Liver (tissue), 3 donors: ENCODE results near the gene KCNJ4.

ENCODE experiments used
- GABPA ChIP-seq, 2 donors: IDR thresholded peaks in 1 of 2; conservative IDR thresholded peaks in 1 of 2; 2 replicates each; pipeline ENCODE4 v1.6.1; 2016; ENCODE audit warnings: antibody characterized with exemption in 2 of 2, mild to moderate bottlenecking in 1 of 2, moderate library complexity in 1 of 2
- RAD21 ChIP-seq, 2 donors: IDR thresholded peaks; 2 replicates each; pipeline ENCODE4 v1.6.1; 2016; ENCODE audit warnings: antibody characterized with exemption in 2 of 2, mild to moderate bottlenecking in 2 of 2
- TAF1 ChIP-seq: conservative IDR thresholded peaks from 2 replicates; pipeline ENCODE4 v1.6.1; 2016; ENCODE audit warnings: antibody characterized with exemption, mild to moderate bottlenecking
- TF ChIP-seq, protein P1 (sequence below): fragments of 150-350 bp; IDR thresholded peaks from 2 replicates; pipeline ENCODE4 v1.5.1; 2017; ENCODE audit warnings: improper control_type of control experiment, low read depth, low read length; ENCODE audit not compliant: missing input control
- donor health status: healthy.
- donor health status: healthy.

DNA sequence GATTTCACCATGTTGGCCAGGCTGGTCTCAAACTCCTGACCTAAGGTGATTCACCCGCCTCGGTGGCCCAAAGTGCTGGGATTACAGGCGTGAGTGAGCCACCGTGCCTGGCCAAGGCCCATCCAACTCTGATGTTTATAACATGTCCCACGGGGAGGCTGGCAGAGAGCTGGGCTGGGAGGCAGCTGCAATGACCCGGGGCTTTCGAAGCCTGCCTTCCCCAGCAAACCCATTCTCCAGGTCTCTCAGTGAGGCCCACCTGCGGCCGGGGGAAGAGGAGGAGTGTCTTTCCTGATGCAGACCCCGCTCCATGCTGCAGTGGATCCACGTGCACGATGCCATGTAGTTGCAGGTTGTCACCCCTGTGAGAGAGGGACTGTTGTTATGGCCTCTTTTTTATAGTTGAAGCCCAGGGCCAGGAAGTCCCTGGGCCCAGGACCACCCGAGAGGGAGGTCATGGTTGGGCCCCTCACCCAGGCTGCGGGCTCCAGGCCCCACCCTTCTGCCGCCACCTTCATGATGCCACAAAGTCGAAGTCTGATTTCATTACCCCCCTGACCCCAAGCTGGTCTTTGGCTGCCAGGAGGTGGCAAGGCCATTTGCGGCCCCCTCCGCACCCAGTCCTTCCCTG lies 38.3 kb downstream of the KCNJ4 start:
- TF ChIP-seq, protein P1, sequence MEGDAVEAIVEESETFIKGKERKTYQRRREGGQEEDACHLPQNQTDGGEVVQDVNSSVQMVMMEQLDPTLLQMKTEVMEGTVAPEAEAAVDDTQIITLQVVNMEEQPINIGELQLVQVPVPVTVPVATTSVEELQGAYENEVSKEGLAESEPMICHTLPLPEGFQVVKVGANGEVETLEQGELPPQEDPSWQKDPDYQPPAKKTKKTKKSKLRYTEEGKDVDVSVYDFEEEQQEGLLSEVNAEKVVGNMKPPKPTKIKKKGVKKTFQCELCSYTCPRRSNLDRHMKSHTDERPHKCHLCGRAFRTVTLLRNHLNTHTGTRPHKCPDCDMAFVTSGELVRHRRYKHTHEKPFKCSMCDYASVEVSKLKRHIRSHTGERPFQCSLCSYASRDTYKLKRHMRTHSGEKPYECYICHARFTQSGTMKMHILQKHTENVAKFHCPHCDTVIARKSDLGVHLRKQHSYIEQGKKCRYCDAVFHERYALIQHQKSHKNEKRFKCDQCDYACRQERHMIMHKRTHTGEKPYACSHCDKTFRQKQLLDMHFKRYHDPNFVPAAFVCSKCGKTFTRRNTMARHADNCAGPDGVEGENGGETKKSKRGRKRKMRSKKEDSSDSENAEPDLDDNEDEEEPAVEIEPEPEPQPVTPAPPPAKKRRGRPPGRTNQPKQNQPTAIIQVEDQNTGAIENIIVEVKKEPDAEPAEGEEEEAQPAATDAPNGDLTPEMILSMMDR: no peak
- no peak for TF ChIP-seq GABPA (IDR thresholded peaks at IDR 0.05 in 1 of 2, conservative IDR thresholded peaks at IDR 0.05 in 1 of 2)
- TF ChIP-seq TAF1: no peak
- TF ChIP-seq RAD21 (IDR thresholded peaks at IDR 0.05): no peak
